IMR-90 (cell line): ENCODE data around the gene TMEM26.

Source experiments
- POLR2A ChIP-seq: IDR thresholded peaks from 2 replicates; pipeline ENCODE4 v1.6.1; 2012; ENCODE audit warnings: mild to moderate bottlenecking, low read depth, low read length
- RFX5 ChIP-seq: IDR thresholded peaks from 2 replicates; pipeline ENCODE4 v1.8.0; 2012; ENCODE audit warnings: low read depth, mild to moderate bottlenecking, low read length, moderate library complexity
- USF2 ChIP-seq: fragments of 150-350 bp; IDR thresholded peaks from 2 replicates; pipeline ENCODE4 v1.6.1; 2017; ENCODE audit warnings: mild to moderate bottlenecking, antibody characterized with exemption, low read length, low read depth

- TF ChIP-seq RFX5 (no peak), POLR2A (no peak), USF2 (no peak)
These were observed 76.2 kb downstream of the TMEM26 start for GRCh38 chr10:61376908-61377368.
